Liver (tissue), 3 donors: ENCODE data around the gene ARHGDIA.

Source experiments
- EGR1 ChIP-seq, 2 donors: IDR thresholded peaks; 2 replicates each; pipeline ENCODE4 v1.6.1; 2016 to 2018; ENCODE audit warnings: antibody characterized with exemption in 2 of 2, low read depth in 2 of 2
- HNF4G ChIP-seq: IDR thresholded peaks from 2 replicates; pipeline ENCODE4 v1.6.1; 2016; ENCODE audit warnings: antibody characterized with exemption
- JUND ChIP-seq, 2 donors: IDR thresholded peaks; 2 replicates each; pipeline ENCODE4 v1.6.1; 2016; ENCODE audit warnings: antibody characterized with exemption in 2 of 2
- RAD21 ChIP-seq, 2 donors: IDR thresholded peaks; 2 replicates each; pipeline ENCODE4 v1.6.1; 2016; ENCODE audit warnings: antibody characterized with exemption in 2 of 2, mild to moderate bottlenecking in 2 of 2
- SP1 ChIP-seq: IDR thresholded peaks from 2 replicates; pipeline ENCODE4 v1.6.1; 2018; ENCODE audit warnings: antibody characterized with exemption, mild to moderate bottlenecking
- YY1 ChIP-seq: IDR thresholded peaks from 2 replicates; pipeline ENCODE4 v1.6.1; 2016; ENCODE audit warnings: antibody characterized with exemption, mild to moderate bottlenecking
- TF ChIP-seq, protein P1 (sequence below): fragments of 150-350 bp; IDR thresholded peaks from 2 replicates; pipeline ENCODE4 v1.5.1; 2017; ENCODE audit warnings: improper control_type of control experiment, low read depth, low read length; ENCODE audit not compliant: missing input control
- TF ChIP-seq, protein P2 (sequence below): IDR thresholded peaks from 2 replicates; pipeline ENCODE4 v1.6.1; 2016; ENCODE audit warnings: antibody characterized with exemption
- TF ChIP-seq, protein P3 (sequence below): IDR thresholded peaks from 2 replicates; pipeline ENCODE4 v1.6.1; 2016; ENCODE audit warnings: antibody characterized with exemption, mild to moderate bottlenecking
- donor health status: healthy.
- donor health status: healthy.

DNA sequence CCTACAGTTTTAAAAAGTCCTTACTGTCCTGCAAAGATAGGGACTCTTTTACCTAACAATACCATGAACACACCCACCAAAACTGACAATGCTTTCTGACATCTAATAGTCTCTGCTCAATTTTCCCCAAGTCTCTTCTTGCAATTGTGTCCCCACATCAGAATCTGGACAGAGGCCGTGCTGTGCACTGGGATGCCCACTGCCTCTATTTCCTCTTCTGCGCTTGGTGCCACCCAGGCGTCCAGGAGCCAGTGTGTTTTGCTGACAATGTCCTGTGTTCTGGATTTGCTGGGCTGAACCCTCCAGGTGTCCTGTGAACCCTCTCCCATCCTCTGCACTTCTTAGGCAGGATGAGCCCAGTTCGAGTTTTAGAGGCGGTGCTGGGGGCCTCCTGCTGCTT lies 6.4 kb upstream of the ARHGDIA start:
- TF ChIP-seq, protein P1, sequence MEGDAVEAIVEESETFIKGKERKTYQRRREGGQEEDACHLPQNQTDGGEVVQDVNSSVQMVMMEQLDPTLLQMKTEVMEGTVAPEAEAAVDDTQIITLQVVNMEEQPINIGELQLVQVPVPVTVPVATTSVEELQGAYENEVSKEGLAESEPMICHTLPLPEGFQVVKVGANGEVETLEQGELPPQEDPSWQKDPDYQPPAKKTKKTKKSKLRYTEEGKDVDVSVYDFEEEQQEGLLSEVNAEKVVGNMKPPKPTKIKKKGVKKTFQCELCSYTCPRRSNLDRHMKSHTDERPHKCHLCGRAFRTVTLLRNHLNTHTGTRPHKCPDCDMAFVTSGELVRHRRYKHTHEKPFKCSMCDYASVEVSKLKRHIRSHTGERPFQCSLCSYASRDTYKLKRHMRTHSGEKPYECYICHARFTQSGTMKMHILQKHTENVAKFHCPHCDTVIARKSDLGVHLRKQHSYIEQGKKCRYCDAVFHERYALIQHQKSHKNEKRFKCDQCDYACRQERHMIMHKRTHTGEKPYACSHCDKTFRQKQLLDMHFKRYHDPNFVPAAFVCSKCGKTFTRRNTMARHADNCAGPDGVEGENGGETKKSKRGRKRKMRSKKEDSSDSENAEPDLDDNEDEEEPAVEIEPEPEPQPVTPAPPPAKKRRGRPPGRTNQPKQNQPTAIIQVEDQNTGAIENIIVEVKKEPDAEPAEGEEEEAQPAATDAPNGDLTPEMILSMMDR = no peak
- no peak for TF ChIP-seq RAD21 (IDR thresholded peaks at IDR 0.05)
- TF ChIP-seq HNF4G = no peak
- TF ChIP-seq, protein P2, sequence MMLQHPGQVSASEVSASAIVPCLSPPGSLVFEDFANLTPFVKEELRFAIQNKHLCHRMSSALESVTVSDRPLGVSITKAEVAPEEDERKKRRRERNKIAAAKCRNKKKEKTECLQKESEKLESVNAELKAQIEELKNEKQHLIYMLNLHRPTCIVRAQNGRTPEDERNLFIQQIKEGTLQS = no peak
- no peak for TF ChIP-seq SP1
- TF ChIP-seq JUND (IDR thresholded peaks at IDR 0.05) = no peak
- TF ChIP-seq, protein P3, sequence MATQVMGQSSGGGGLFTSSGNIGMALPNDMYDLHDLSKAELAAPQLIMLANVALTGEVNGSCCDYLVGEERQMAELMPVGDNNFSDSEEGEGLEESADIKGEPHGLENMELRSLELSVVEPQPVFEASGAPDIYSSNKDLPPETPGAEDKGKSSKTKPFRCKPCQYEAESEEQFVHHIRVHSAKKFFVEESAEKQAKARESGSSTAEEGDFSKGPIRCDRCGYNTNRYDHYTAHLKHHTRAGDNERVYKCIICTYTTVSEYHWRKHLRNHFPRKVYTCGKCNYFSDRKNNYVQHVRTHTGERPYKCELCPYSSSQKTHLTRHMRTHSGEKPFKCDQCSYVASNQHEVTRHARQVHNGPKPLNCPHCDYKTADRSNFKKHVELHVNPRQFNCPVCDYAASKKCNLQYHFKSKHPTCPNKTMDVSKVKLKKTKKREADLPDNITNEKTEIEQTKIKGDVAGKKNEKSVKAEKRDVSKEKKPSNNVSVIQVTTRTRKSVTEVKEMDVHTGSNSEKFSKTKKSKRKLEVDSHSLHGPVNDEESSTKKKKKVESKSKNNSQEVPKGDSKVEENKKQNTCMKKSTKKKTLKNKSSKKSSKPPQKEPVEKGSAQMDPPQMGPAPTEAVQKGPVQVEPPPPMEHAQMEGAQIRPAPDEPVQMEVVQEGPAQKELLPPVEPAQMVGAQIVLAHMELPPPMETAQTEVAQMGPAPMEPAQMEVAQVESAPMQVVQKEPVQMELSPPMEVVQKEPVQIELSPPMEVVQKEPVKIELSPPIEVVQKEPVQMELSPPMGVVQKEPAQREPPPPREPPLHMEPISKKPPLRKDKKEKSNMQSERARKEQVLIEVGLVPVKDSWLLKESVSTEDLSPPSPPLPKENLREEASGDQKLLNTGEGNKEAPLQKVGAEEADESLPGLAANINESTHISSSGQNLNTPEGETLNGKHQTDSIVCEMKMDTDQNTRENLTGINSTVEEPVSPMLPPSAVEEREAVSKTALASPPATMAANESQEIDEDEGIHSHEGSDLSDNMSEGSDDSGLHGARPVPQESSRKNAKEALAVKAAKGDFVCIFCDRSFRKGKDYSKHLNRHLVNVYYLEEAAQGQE = no peak
- no peak for TF ChIP-seq YY1
- TF ChIP-seq EGR1 (IDR thresholded peaks at IDR 0.05; ENCODE audit: low read depth in 2 of 2) = no peak
